GM23338 (cell line): Measurements from ENCODE around the gene MYH7. TPM values are rescaled to one million over a fixed set of nuclear protein-coding genes. Genes with fewer than 3 reads are reported as not detected.

Experiments
- ATAC-seq: fragments of 200-7000 bp; cut with Tn5 transposase; 3 replicates; pipeline ENCODE4 v1.9.1; 2020
- DNase-seq: peaks from one replicate; pipeline ENCODE4 v3.0.0-alpha.2; 2015; ENCODE audit warnings: low spot score
- H2AFZ ChIP-seq: fragments of 200-600 bp; sonication (generic); 2 replicates; pipeline ENCODE4 v1.8.0; 2016; ENCODE audit warnings: antibody characterized with exemption, mild to moderate bottlenecking, moderate library complexity
- H3F3A ChIP-seq: fragments of 200-600 bp; sonication (generic); replicated peaks from 2 replicates; pipeline ENCODE4 v1.8.0; 2017; ENCODE audit warnings: antibody characterized with exemption, mixed run types, low read depth
- H3K27ac ChIP-seq: fragments of 200-600 bp; sonication (generic); 2 replicates; pipeline ENCODE4 v1.6.1; 2016; ENCODE audit warnings: low read depth
- H3K27me3 ChIP-seq: fragments of 200-600 bp; sonication (generic); 2 replicates; pipeline ENCODE4 v1.8.0; 2016; ENCODE audit warnings: mild to moderate bottlenecking, mixed run types, moderate library complexity; ENCODE audit not compliant: insufficient read depth
- H3K36me3 ChIP-seq: fragments of 200-600 bp; sonication (generic); 2 replicates; pipeline ENCODE4 v1.8.0; 2016; ENCODE audit warnings: mild to moderate bottlenecking; ENCODE audit not compliant: insufficient read depth
- H3K4me1 ChIP-seq: fragments of 200-600 bp; sonication (generic); 2 replicates; pipeline ENCODE4 v1.8.0; 2016; ENCODE audit warnings: mild to moderate bottlenecking, moderate library complexity; ENCODE audit not compliant: insufficient read depth
- H3K4me2 ChIP-seq: fragments of 200-600 bp; sonication (generic); 2 replicates; pipeline ENCODE4 v1.7.1; 2017; ENCODE audit warnings: mixed run types
- H3K4me3 ChIP-seq: fragments of 200-600 bp; sonication (generic); 2 replicates; pipeline ENCODE4 v1.6.1; 2016; ENCODE audit warnings: mixed run types
- H3K79me2 ChIP-seq: fragments of 200-600 bp; sonication (generic); replicated peaks from 2 replicates; pipeline ENCODE4 v1.8.0; 2017; ENCODE audit warnings: mild to moderate bottlenecking; ENCODE audit not compliant: insufficient read depth
- H3K9me2 ChIP-seq: fragments of 200-600 bp; sonication (generic); 2 replicates; pipeline ENCODE4 v1.8.0; 2017; ENCODE audit not compliant: insufficient read depth
- H4K20me1 ChIP-seq: fragments of 200-600 bp; sonication (generic); replicated peaks from 2 replicates; pipeline ENCODE4 v1.8.0; 2017; ENCODE audit warnings: mild to moderate bottlenecking; ENCODE audit not compliant: insufficient read depth
- H3K27ac Mint-ChIP-seq: 2 replicates; pipeline ENCODE4 v1.8.0; 2020; ENCODE audit warnings: inconsistent platforms, mild to moderate bottlenecking, moderate library complexity, mixed read lengths
- H3K27me3 Mint-ChIP-seq: 3 replicates; pipeline ENCODE4 v1.8.0; 2022; ENCODE audit warnings: low read depth, mild to moderate bottlenecking, moderate library complexity, mixed read lengths, inconsistent platforms; ENCODE audit not compliant: insufficient read depth, poor library complexity
- H3K36me3 Mint-ChIP-seq: 3 replicates; pipeline ENCODE4 v1.8.0; 2021; ENCODE audit warnings: low read depth, mild to moderate bottlenecking, inconsistent platforms, moderate library complexity, mixed read lengths
- H3K4me1 Mint-ChIP-seq: 3 replicates; pipeline ENCODE4 v1.8.0; 2020; ENCODE audit warnings: mild to moderate bottlenecking, inconsistent platforms, mixed read lengths
- H3K4me3 Mint-ChIP-seq: 3 replicates; pipeline ENCODE4 v1.8.0; 2021; ENCODE audit warnings: moderate library complexity, mild to moderate bottlenecking, inconsistent platforms, mixed read lengths
- H3K9me3 Mint-ChIP-seq: 3 replicates; pipeline ENCODE4 v1.8.0; 2020; ENCODE audit warnings: moderate library complexity, mild to moderate bottlenecking, inconsistent platforms, mixed read lengths
- CTCF ChIP-seq, 2 experiments: fragments of 200-600 bp in 1 of 2; sonication (generic) in 1 of 2; conservative IDR thresholded peaks; 2 replicates each; pipeline versions ENCODE4 v1.5.1 to v1.6.1; 2016 to 2017; ENCODE audit warnings: antibody characterized with exemption in 2 of 2, low read depth in 2 of 2, mild to moderate bottlenecking in 2 of 2, moderate library complexity in 1 of 2
- ETS1 ChIP-seq: IDR thresholded peaks from 2 replicates; pipeline ENCODE4 v1.6.1; 2016; ENCODE audit warnings: antibody characterized with exemption
- EZH2 ChIP-seq: fragments of 200-600 bp; sonication (generic); IDR thresholded peaks from one replicate; pipeline ENCODE4 v1.8.0; 2017; ENCODE audit warnings: antibody characterized with exemption, mild to moderate bottlenecking, low read depth; ENCODE audit not compliant: unreplicated experiment
- EZH2phosphoT487 ChIP-seq: fragments of 200-600 bp; sonication (generic); IDR thresholded peaks from one replicate; pipeline ENCODE4 v1.8.1; 2018; ENCODE audit warnings: antibody characterized with exemption; ENCODE audit not compliant: unreplicated experiment
- NANOG ChIP-seq: IDR thresholded peaks from 2 replicates; pipeline ENCODE4 v1.6.1; 2016; ENCODE audit warnings: antibody characterized with exemption, borderline replicate concordance
- POLR2AphosphoS5 ChIP-seq: IDR thresholded peaks from 2 replicates; pipeline ENCODE4 v1.6.1; 2016; ENCODE audit warnings: antibody characterized with exemption, low read depth
- REST ChIP-seq: IDR thresholded peaks from one replicate; pipeline ENCODE4 v1.6.1; 2018; ENCODE audit warnings: antibody characterized with exemption; ENCODE audit not compliant: unreplicated experiment
- STAT1 ChIP-seq: IDR thresholded peaks from one replicate; pipeline ENCODE4 v1.6.1; 2016; ENCODE audit warnings: antibody characterized with exemption; ENCODE audit not compliant: unreplicated experiment
- ZNF114 ChIP-seq: fragments of 250-450 bp; sonication (Bioruptor Pico); IDR thresholded peaks from 2 replicates; pipeline ENCODE4 v1.5.0; 2020; ENCODE audit warnings: mild to moderate bottlenecking, moderate library complexity
- ZNF331 ChIP-seq: fragments of 250-450 bp; sonication (Bioruptor Pico); IDR thresholded peaks from 2 replicates; pipeline ENCODE4 v1.5.0; 2020; ENCODE audit warnings: low read depth, mild to moderate bottlenecking, moderate library complexity
- ZNF462 ChIP-seq: fragments of 250-450 bp; sonication (Bioruptor Pico); IDR thresholded peaks from 2 replicates; pipeline ENCODE4 v1.5.0; 2020; ENCODE audit warnings: mild to moderate bottlenecking, moderate library complexity
- polyA plus RNA-seq: library from polyadenylated mRNA; unstranded; fragments of >200 nt; fragmentation: Nextera tagmentation; extraction: Ambion mirVana; gene quantifications from 2 replicates; pipeline ENCODE4 v1.2.1, GENCODE V29; 2016
- total RNA-seq: library from RNA; depleted of rRNA; stranded (reverse); fragments of >200 nt; shearing (Covaris generic); gene quantifications from 2 replicates; pipeline ENCODE4 v1.2.3, GENCODE V29; 2014

Gene MYH7
- total and polyA plus RNA-seq, 2 experiments from 2014 or later, result not detected

- Mint-ChIP-seq H3K4me1 (peaks cover 3% of the 10 kb centered on the region; the same call in 1 of the 3 replicates), H3K9me3 (no peaks in the 10 kb centered on the region; the same call in 2 of the 3 replicates), H3K36me3 (no peaks in the 10 kb centered on the region; the same call in 2 of the 3 replicates), H3K27me3 (peaks cover 10% of the 10 kb centered on the region), H3K27ac (no peak overlapping the region), H3K4me3 (no peak overlapping the region)
- Histone ChIP-seq H2AFZ (no peak overlapping the region), H3K27me3 (no peaks in the 10 kb centered on the region), H3K4me2 (no peak overlapping the region), H3F3A (no peaks in the 10 kb centered on the region), H3K4me3 (no peak overlapping the region), H3K79me2 (no peaks in the 10 kb centered on the region), H3K9me2 (peaks cover 2% of the 10 kb centered on the region; the same call in 1 of the 2 replicates), H4K20me1 (no peaks in the 10 kb centered on the region), H3K36me3 (no peaks in the 10 kb centered on the region), H3K4me1 (no peaks in the 10 kb centered on the region), H3K27ac (no peak overlapping the region)
- DNase-seq, result no peak
- no peak for ATAC-seq
- no peak for TF ChIP-seq ETS1
- no peak for TF ChIP-seq NANOG
- no peak for TF ChIP-seq STAT1
- no peak for TF ChIP-seq POLR2AphosphoS5
- TF ChIP-seq REST, result no peak
- TF ChIP-seq ZNF331, result no peak
- TF ChIP-seq EZH2, result no peak
- TF ChIP-seq EZH2phosphoT487, result no peak
- TF ChIP-seq ZNF462 (CRISPR knock-in tag), result no peak
- no peak for TF ChIP-seq CTCF (conservative IDR thresholded peaks at IDR 0.05; ENCODE audit: low read depth in 2 of 2)
- TF ChIP-seq ZNF114 (CRISPR knock-in tag), result no peak
Measured at GRCh38 chr14:23399136-23399535, 36.3 kb downstream of the MYH7 start.
